ENCODE results near the gene LSAMP.

LSAMP gene

DNA sequence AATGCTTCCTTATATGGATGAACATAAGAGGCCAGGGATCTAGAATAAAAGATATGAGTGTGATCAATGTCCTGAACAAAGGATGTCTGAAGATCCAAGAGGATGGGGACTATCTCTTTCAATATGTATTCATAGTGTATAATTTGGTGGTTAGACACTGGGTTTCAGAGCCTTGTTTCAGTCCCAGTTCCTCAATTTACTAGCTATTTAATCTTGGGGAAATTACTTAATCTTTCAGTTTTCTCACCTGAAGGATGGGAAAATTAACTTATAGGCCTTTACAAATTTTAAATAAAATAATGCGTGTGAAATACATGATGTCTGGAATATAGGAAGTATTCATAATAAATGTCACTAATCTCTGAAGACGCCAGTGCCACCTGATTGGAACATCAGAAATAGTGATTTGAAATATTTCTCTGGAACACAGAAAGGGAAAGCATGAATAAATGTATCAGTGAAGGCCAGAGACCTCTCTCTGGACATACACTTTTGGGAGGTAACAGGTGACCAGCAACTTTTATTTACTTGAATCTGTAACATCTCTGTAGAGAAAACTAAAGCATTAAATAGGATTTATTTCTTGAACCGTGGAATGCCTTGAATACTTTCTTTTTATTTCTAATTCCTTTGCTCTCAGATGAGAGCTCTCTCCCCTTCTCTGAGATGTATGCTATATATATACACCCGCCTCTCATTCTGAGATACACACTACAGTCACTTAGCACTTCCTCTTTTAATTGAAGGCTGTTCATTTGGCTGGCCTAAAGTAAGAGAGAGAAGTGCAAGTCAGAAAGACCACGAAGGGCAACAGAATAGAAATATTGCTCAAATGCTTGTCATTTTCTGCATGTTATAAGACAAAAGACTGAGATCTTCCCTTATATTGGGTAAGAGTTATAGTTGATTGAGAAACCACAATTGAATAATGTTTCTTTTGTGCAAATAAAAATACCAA, 407.1 kb downstream of the LSAMP start:
- TF ChIP-seq, protein P1, sequence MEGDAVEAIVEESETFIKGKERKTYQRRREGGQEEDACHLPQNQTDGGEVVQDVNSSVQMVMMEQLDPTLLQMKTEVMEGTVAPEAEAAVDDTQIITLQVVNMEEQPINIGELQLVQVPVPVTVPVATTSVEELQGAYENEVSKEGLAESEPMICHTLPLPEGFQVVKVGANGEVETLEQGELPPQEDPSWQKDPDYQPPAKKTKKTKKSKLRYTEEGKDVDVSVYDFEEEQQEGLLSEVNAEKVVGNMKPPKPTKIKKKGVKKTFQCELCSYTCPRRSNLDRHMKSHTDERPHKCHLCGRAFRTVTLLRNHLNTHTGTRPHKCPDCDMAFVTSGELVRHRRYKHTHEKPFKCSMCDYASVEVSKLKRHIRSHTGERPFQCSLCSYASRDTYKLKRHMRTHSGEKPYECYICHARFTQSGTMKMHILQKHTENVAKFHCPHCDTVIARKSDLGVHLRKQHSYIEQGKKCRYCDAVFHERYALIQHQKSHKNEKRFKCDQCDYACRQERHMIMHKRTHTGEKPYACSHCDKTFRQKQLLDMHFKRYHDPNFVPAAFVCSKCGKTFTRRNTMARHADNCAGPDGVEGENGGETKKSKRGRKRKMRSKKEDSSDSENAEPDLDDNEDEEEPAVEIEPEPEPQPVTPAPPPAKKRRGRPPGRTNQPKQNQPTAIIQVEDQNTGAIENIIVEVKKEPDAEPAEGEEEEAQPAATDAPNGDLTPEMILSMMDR (IDR thresholded peaks at IDR 0.05) = no peak
- H3K27ac ChIP-seq = no peak overlapping the region
- H3K4me3 ChIP-seq (ENCODE audit: low read depth in 1 of 2, low read length in 1 of 2) = no peak overlapping the region
- H3K9me3 ChIP-seq = no peaks in the 10 kb centered on the region
- no peaks in the 10 kb centered on the region for H3K27me3 ChIP-seq
- H3K36me3 ChIP-seq = no peaks in the 10 kb centered on the region
- no peaks in the 10 kb centered on the region for H3K4me1 ChIP-seq (ENCODE audit: control insufficient read depth in 1 of 2, insufficient read depth in 1 of 2, low read depth in 1 of 2, low read length in 1 of 2)

- no peaks in the 10 kb centered on the region for H3K4me1 ChIP-seq (ENCODE audit: control insufficient read depth in 1 of 2, insufficient read depth in 1 of 2, low read depth in 1 of 2, low read length in 1 of 2)
- H3K27ac ChIP-seq = no peak overlapping the region
- H3K9me3 ChIP-seq = no peaks in the 10 kb centered on the region
- no peaks in the 10 kb centered on the region for H3K36me3 ChIP-seq
- H3K4me3 ChIP-seq (ENCODE audit: low read depth in 1 of 2, low read length in 1 of 2) = no peak overlapping the region
- H3K27me3 ChIP-seq = no peaks in the 10 kb centered on the region
- TF ChIP-seq, protein P1 (IDR thresholded peaks at IDR 0.05) = no peak
These were observed 409.9 kb downstream of the LSAMP start for GRCh38 chr3:116035429-116035828.

GRCh38 chr3:116034794-116035193, 410.5 kb downstream of the LSAMP start:
- no peaks in the 10 kb centered on the region for H3K4me1 ChIP-seq (ENCODE audit: control insufficient read depth in 1 of 2, insufficient read depth in 1 of 2, low read depth in 1 of 2, low read length in 1 of 2)
- TF ChIP-seq, protein P1 (IDR thresholded peaks at IDR 0.05) = no peak
- no peaks in the 10 kb centered on the region for H3K36me3 ChIP-seq
- H3K9me3 ChIP-seq = no peaks in the 10 kb centered on the region
- no peak overlapping the region for H3K4me3 ChIP-seq (ENCODE audit: low read depth in 1 of 2, low read length in 1 of 2)
- no peak overlapping the region for H3K27ac ChIP-seq
- no peaks in the 10 kb centered on the region for H3K27me3 ChIP-seq

- TF ChIP-seq, protein P1 (IDR thresholded peaks at IDR 0.05) = no peak
- Histone ChIP-seq H3K9me3 (no peaks in the 10 kb centered on the region), H3K27ac (no peak overlapping the region), H3K27me3 (no peaks in the 10 kb centered on the region), H3K36me3 (no peaks in the 10 kb centered on the region), H3K4me1 (ENCODE audit: control insufficient read depth in 1 of 2, insufficient read depth in 1 of 2, low read depth in 1 of 2, low read length in 1 of 2) (no peaks in the 10 kb centered on the region), H3K4me3 (ENCODE audit: low read depth in 1 of 2, low read length in 1 of 2) (no peak overlapping the region)
These were observed 411.2 kb downstream of the LSAMP start for GRCh38 chr3:116034086-116034485.

DNA sequence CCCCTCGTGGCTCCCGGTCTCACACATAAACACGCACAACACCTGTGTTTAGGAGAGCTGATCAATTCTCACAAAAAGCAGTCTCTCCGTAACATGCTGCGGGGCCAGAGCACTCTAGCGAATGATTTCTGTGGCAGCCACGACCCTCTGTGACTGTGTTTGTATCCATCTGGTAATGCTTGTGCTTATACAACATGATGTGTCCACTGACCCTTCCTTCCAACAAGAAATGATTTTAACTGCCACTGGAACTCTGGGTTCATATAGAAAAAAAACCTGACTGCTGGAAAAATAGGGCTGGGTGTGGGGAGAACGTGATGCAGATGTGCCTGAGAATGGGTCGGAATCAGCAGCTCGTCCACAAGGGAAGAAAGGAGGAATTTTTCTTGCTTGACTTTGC, 411.8 kb downstream of the LSAMP start:
- H3K9me3 ChIP-seq = no peaks in the 10 kb centered on the region
- no peaks in the 10 kb centered on the region for H3K4me1 ChIP-seq (ENCODE audit: control insufficient read depth in 1 of 2, insufficient read depth in 1 of 2, low read depth in 1 of 2, low read length in 1 of 2)
- H3K27me3 ChIP-seq = no peaks in the 10 kb centered on the region
- no peaks in the 10 kb centered on the region for H3K36me3 ChIP-seq
- H3K27ac ChIP-seq = no peak overlapping the region
- TF ChIP-seq, protein P1 (IDR thresholded peaks at IDR 0.05) = no peak
- H3K4me3 ChIP-seq (ENCODE audit: low read depth in 1 of 2, low read length in 1 of 2) = no peak overlapping the region
